ENCODE measurements around the gene XYLT1.
"Not testable (repeated sequence)": the region's sequence is repeated elsewhere in the genome, so short reads cannot be mapped to it uniquely, and the experiment has no call there.

XYLT1 gene

DNA sequence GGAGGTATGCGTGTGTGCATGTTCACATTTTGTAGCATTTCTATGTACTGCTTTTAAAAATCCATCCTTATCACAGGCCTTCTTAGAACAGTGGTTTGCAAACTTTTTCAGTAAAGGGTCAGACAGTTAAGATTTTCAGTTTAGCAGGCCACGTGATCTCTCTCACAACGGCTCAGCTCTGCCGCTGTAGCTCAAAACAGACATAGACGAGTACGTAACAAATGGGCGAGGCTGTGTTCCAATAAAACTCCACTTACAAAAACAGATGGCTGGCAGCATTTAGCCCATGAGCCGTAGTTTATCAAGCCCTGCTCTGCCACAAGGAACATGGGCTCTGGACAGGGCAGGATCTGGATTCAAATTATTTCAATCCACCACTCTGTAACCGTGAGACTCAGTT, 141.8 kb downstream of the XYLT1 start:
- DNase-seq = no peak

DNA sequence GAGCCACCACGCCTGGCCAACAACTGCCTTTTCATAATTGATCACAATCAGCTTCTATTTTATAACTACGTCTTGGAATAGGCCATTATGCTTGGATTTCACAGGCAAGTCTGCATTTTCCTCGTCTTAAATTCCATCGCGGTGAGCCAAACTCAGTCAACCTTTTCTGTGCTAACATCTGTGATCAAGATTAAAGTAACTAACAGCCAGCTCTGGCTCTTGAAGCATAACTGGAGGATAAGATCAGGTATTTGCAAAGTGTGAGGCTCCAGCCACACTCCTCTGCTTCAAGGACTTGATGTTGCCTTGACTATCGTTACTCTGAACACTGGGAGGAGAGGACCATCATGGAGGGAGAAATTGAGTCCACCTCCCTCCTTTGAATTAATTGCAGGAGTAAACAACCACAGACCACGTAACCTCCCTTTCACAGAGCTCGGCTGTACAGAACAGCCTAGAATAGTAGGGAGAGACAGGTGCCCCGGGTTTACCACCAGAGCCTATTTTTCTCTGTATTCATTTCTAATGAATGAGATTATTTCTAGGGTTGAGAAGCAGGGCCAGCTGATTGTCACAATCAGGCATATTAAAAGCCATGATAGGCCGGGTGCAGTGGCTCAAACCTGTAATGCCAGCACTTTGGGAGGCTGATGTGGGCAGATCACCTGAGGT, 143.0 kb downstream of the XYLT1 start:
- DNase-seq = no peak

DNA sequence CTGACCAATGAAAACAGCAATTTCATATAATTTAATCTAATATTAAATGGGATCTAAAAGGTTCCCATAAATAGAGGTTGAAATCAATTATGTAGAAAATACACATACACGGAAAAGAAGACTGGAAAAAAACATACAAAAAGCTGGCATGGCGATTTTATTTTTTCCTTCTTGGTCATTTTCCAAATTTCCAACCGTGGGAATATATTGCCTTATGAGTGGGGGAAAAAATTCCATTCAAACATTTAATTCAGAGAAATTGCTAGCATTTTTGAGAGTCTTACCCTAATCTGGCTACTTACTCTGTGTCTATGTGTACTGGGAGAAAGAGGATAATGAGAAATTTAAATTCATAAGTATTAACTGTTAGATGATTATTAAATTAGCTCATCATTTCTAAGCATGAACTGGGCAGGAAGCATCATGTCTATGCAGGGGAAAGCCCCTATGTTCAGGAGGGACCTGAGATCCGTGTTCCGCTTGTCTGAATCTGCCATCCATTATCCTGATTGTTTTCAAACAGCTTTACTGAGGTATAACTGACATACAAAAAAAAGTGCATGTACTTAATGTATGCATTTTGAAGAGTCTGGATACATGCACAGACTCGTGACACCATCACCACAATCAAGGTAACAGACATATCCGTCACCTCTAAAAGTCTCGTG, 145.2 kb downstream of the XYLT1 start:
- DNase-seq = no peak

DNA sequence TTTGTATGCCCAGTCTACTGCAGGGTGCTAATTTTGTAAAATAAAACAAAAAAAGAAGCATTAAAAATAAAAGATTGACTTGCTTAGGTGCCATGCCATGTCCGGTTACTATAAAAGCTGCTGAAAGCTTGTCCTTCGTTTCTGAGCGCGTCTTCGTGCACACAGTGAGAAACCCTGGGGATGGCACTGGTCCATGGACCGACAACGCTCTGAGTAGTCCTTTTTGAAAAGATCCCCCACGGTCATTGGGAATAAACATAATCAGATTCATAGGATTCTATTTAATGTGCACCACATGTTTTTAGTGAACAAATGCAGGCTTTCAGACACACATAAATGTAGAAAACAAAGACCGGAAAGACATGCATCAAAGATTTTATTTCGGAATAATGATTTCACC, 146.3 kb downstream of the XYLT1 start:
- peak; percentile 12 for DNase-seq

DNA sequence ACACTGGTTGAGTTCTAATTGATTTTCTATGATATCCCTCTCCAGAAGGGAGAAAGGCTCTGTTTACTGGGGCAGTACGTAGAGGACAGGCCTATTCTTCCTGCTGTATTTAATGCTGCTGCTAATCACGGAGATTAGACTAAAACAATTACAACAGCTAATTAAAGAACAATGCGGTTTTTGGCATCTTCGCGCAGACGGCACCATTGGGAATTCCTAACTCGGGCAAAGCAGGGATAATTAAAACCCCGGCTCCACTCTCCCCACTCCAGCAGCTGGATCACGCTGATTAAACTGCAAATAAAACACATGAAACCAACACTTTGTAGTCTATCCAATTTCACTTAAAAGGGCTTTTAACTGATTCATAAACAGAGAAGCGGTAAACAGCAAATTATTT, 147.6 kb downstream of the XYLT1 start:
- peak; percentile 20 for DNase-seq

DNA sequence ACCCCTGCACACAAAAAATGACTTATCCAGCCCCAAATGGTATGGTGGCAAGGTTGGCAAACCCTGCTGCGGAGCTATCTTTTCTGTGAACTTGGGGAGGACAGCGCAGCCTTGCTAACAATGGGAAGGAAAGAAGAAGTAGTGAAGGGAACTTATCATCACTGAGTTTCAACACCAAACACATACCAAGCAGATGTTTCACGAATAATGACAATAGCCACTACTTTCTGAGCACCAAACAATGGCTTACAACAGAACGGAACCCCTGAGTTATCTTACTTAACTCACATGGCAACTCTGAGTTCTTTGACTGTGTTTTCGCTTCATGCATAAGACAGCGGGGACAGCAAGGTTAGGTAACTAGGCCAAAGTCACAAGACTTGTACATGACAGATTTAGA, 148.9 kb downstream of the XYLT1 start:
- no peak for DNase-seq

DNA sequence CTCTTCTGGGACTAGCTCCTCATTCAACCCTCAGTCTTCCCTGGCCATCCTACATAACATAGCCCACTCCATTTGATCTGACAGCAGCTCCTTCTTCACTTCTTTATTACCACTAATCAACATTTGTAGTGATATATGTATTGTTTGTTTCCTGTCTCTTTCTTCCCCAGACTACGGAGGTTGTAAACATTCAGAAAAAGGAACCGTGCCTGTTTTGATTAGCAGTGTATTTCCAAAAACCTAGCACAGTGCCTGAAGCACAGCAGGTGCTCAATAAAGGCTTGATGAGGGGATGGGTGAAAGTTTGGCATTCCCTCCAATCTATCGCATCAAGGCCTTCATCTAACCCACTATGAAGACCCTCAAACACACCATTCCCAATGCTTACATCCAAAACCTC, 150.8 kb downstream of the XYLT1 start:
- DNase-seq = no peak

DNA sequence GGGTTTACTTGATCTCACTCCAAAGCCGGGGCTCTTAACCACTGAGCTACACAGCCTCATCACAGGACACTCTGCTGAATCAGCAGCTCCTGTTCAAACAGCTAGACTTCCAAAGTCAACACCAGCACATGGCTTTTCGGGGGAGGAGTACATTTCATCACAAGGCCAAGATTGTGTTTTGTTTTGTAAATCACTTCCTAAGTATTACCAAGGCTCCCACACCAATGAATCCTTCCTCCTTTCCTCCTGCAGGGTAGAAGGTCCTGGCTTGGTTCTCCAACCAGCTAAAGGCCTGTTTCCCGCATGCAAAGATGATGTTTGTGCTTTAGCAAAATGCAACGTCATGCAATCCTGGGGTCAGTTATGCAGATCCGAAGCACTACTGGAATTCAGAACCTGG, 152.5 kb downstream of the XYLT1 start:
- DNase-seq = no peak

DNA sequence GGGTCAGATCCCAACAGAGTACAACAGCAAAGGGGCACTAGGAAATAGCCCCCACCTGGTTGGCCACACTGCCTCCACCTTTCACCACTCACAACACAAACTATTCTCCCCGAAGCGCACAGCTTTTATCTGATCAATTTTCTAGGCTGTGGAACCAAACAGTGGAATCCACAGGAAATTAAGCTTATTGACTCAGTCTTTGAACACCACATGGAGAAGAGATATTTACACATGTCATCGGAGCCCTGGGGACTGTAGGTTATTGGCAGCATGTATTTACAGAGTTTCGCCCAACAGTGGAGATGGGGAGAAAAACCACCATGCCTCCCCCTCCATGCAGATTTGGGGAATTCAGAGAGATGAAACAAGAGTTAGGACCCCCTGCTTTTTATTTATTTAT, 154.8 kb downstream of the XYLT1 start:
- DNase-seq = no peak

DNA sequence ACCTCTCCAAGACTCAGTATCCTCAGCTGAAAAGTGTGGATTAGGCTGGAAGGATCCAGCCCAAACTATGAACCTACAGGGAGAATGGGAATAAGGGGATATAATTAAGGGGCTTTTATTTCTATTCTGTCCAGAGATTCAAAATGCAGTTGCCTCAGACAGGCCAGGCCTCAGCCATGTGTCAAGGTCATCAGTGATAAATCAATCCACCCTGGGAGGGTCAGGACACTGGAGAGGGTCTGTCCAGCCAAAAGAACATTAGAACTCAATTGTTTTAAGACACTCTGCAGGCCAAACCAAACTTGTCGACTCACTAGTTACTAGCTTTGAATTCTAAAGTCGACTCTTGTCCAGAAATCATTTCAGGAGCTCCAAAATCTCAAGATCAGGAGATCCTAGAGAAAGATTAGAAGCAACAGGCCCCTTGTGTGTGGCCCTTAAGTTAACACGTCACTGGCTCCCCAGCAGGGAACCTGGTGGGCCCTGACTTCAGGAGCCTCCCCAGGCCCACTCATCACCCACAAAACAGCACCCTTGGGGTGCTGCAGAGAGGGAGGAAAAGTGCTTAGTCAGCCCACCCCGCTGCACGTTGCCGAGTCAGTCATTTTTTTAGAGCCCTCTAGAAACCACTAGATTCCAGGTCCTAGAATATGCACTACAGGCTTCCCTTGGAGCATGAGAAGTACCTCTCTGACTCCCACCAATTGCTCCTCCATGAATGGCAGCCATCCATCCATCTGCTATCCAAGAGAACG, 156.8 kb downstream of the XYLT1 start:
- DNase-seq = no peak

DNA sequence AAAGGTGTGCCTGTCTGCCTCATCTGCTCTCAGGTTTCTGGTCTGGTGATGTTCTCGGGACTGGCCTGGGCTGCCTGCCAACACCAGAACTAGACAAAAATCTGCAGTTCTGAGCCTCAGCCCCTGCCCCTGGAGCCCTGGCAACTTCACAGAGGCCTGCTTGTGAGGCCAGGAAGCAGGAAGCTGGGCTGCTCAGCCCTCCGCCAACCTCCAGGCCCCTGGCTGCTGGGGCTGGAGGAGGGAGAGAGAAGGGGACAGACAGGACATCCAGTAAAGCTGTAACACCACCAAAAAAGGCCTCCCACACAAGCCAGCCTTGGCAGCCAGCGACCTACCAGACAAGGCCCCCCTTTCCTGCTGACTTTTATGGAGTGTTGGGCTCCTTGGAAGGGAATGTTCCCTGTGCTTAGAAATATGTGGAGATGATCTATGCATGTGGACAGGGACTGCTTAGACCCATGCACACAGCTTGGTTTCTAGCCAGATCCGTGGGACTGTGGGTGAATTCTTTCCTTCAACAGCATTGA, 157.6 kb downstream of the XYLT1 start:
- DNase-seq = no peak

DNA sequence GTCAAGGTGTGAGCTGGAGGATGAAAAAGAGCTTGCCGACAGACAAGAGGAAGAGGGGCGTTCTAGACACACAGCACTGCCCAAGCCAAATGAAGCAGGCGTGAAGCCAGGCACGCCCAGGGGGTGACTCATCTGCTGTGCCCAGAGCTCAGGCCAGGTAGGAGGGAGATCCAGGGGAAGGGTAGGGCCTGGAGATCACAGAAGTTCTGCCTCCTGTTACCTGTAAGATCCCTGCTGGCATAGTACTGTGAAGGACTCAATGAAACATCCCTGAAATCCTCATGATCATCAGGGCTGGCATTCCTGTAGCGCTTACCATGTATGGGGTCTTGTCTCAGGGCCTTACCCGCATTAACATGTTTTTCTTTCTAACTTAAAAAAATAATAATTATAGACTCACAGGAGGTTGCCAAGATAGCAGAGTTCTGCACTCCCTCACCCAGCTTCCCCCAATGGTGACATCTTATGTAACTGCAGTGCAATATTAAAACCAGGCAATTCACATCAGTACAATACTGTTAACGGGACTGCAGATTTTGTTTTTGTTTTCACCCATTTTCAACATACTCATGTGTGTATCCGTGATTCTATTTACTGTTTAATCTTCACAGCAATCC, 158.6 kb downstream of the XYLT1 start:
- DNase-seq = no peak

DNA sequence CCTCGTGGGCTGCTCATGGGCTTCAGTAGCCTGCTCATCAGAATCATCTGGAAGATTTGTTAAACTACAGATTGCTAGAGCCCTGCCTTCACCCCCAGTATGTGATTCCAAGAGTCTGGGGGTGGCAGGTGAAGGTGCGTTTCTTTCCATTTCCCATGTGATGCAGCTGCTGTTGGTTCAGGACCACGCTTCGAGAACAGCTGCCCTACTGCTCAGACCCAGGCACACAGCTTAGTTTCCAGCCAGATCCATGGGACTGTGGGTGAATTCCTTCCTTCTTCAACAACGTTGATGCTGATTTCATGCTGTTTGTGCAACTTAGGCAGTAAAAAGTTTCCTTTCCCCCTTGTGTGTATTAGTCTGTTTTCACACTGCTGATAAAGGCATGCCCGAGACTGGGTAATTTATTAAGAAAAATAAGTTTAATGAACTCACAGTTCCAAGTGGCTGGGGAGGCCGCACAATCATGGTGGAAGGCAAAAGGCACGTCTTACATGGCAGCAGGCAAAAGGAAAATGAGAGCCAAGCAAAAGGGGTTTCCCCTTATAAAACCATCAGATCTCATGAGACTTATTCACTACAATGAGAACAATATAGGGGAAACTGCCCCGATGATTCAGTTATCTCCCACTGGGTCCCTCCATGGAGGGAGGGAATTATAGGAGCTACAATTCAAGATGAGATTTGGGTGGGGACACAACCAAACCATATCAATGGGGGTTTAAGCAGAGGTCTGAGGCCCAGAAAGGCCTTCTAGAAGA, 159.2 kb downstream of the XYLT1 start:
- no peak for DNase-seq

DNA sequence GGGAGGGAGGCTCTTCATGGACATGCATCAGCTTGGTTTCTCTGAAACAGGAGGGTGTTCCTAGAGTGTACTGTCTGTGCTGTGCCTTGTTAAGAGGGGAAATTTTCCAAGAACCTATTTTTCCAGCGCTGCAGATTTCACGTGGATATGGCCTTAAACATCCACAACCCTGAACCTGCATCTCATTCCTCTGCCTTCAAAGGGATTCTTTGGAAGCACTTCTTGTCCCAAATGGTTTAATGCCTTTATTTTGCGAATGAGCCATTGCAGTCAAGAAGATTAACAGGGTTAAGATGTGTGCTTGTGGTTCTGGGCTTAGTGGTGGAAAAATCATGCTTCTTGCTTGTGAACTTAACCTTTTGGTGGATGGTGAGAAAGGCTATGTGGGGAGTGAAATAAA, 161.2 kb downstream of the XYLT1 start:
- no peak for DNase-seq

DNA sequence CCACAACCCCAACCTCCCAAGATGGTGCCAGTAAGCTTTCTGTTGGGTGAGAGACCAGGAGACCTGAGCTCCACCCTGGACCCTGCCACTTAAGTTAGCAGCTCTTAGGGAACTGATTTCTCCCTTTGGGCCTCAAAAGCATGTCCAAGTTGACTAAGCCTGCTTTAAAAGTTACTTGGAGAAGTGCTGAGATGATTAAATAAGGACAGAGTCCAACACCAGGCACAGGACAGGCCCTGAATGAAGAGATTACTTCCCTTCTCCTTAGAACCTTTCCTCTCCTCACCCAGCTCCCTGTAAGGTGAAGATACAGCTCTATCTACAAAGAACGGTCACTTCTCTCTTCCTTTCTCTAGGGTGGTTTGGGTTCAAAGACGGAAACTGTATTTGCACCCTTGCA, 162.6 kb downstream of the XYLT1 start:
- no peak for DNase-seq

DNA sequence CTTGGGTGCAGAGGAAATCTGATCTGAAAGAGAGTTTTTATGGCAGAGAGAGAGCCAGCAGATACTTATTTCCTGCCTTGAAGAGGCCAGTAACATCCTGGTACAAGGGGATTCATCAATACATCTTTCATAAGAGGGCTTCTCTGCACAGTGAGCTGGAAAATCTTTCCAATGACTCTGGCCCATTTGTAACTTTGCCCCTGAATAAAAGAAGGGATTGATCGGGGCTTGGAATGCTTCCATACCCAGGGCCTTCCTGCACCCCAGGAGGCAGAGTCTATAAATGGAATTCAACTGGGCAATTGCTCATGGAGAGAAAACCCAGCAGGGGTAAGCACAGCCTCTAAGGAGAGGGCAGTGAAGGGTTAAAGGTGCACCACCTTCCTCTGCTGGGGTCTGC, 163.3 kb downstream of the XYLT1 start:
- no peak for DNase-seq

DNA sequence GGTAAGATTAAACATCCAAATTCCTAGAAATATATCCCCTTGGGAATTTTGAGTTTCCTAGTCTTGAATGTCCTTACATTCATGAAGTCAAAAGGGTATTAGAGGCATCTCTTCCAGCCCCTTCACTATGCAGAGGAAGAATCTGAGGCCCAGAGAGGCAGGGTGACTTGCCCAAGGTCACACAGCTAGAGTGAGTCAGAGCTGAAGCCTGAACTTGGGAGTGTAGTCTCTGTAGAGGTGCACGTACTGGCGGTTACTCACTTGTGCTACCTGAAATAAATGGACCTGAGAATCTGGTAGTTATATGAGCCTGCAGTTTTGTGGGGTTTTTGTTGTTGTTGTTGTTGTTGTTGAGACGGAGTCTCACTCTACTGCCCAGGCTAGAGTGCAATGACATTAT, 164.0 kb downstream of the XYLT1 start:
- no peak for DNase-seq

DNA sequence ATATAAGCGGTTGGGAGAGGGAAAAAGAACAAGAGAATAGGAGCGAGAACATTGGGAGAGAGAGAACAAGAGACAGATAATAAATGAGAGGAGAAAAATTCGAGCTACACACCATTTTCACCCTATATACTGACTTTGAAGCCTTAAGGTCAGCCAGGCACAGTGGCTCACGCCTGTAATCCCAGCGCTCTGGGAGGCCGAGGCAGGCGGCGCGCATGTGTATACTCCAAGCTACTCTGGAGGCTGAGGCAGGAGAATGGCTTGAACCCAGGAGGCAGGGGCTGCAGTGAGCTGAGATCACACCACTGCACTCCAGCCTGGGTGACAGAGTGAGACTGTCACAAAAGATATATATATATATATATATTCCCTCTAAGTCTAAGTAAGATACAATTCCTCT, 164.5 kb downstream of the XYLT1 start:
- DNase-seq = not testable (repeated sequence)

DNA sequence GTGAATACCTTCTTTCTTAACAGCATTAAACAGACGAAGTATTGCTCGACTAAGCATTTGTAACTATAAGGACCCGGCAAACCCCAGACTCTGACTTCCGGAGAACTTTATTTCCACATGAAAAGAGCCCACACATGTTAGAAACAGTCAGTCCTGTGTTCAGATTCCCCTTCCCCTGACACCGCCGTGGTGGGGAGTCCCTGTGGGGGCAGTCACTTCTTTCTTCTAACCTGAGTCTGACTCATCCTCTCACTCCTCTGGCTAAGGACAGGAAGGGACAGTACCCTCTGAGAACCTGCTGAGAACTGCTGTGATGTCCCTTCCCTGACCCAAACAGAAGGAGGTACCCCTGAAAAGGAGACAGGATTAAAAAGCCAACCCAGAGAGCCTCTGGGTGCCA, 165.1 kb downstream of the XYLT1 start:
- DNase-seq = no peak

DNA sequence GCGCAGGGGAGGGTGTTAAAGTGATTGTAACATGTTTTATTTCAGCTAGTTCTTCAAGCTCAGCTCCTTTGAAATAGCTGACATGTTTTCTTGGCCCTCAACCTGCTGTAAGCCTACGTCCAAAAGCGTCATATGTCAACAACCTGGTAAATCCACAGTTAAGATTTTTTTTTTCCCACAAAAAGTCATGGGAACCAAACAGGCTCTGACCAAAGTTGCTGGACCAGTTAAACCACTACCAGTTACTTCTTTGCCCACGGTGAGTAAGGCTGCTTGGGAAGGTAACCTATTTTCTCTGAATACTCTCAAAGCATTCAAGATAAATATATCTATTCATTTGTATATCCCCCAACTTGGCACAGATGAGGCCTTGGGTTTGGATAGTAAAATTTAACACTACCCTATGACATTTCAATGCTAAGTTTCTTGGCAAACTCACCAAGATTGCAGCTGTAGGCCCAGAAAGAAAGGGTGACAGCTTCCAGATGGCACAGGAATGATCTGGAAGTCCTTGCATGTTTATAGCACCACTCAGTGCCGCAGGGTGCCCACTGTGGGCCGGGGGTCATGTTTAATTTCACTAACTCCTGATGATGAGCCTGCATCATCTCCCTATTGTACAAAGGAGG, 166.2 kb downstream of the XYLT1 start:
- DNase-seq = no peak

DNA sequence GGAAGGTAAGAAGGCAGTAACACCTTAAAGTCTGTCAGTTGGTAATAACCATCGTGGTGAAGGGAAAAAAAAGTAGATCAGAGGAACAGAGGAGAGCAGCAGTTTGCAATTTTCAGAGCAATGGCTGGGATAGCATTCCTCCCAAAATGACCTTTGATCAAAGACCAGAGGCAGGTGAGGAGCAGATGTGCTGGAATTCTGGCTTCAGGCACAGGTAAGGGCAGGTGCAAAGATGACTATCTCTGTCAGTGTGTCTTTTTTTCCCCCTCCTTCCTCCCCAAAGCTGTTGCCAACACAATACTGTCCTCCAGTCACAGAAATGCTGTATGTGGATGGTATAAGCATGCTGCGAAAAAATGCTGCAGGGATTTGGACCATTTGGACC, 166.7 kb downstream of the XYLT1 start:
- no peak for DNase-seq

DNA sequence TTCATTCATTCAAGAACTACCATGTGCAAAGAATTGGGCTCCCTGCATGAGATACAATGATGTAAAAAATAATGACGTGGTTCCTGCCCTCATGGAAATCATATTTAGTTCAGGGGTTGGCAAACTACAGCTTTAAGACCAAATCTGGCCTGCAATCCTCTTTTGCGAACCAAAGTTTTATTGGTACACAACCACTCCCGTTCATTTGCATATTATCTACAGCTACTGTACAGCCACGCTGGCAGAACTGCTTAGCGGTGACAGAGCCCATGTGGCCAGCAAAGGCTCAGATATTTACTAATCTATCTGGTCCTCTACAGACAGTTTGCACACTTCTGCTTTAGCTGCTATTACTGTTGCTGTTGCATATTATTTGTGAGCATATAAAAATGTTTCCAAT, 167.7 kb downstream of the XYLT1 start:
- no peak for DNase-seq

Data from retina (tissue), 1 donor.